BE2C (cell line): ENCODE data around the gene CLEC4C. TPM values are rescaled to one million over a fixed set of nuclear protein-coding genes. Genes with fewer than 3 reads are reported as not detected.
"Not testable (repeated sequence)": the region's sequence is repeated elsewhere in the genome, so short reads cannot be mapped to it uniquely, and the experiment has no call there.

Source experiments
- DNase-seq: peaks from one replicate; pipeline ENCODE4 v3.0.0-alpha.2; 2020
- H3K27me3 ChIP-seq: fragments of 250-450 bp; sonication (Bioruptor Pico); 2 replicates; pipeline ENCODE4 v1.5.1; 2020; ENCODE audit warnings: mild to moderate bottlenecking
- H3K36me3 ChIP-seq: fragments of 250-450 bp; sonication (Bioruptor Pico); 2 replicates; pipeline ENCODE4 v1.5.1; 2020; ENCODE audit warnings: mild to moderate bottlenecking
- H3K4me1 ChIP-seq: fragments of 250-450 bp; sonication (Bioruptor Pico); 2 replicates; pipeline ENCODE4 v1.5.1; 2020
- H3K4me3 ChIP-seq: 2 replicates; pipeline ENCODE4 v1.5.1; 2011; ENCODE audit warnings: low read depth, low read length
- H3K9me3 ChIP-seq: fragments of 250-450 bp; sonication (Bioruptor Pico); 2 replicates; pipeline ENCODE4 v1.5.1; 2020
- polyA plus RNA-seq: library from polyadenylated mRNA; unstranded; fragments of >200 nt; gene quantifications from one replicate; pipeline ENCODE4 v1.2.1, GENCODE V29; 2012; ENCODE audit warnings: low read depth, missing spikeins; ENCODE audit not compliant: insufficient read length, insufficient read depth
- TF ChIP-seq, protein P1 (sequence below): IDR thresholded peaks from 2 replicates; pipeline ENCODE4 v1.5.1; 2012; ENCODE audit warnings: mild to moderate bottlenecking, low read depth, low read length

CLEC4C gene
- polyA plus RNA-seq, result not detected

DNA sequence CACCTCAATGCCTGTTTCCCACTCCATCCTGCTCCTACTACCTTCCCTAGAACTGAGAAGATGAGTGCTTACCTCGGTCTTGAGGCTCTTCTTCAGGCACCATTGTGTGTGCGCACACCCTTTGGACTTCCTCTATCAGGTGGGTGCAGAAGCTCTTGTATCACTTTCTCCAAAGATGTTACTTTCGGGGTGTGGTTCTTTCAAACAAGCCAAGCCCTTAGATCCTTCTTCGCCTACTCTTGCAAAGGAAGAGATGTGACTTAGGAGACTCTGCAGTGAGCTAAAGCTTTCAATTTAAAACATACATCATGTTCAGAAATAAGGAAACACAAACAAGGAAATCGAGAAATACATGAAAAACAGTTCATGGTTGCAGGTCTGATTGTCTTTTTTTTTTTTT is at the start of gene CLEC4C:
TSS of gene CLEC4C (minus strand) at position 130 of the 400 bp plus-strand sequence. CDS start at position 103, 27 bp downstream.
- no peak for DNase-seq
- H3K36me3 ChIP-seq, result no peaks in the 10 kb centered on the region
- TF ChIP-seq, protein P1, sequence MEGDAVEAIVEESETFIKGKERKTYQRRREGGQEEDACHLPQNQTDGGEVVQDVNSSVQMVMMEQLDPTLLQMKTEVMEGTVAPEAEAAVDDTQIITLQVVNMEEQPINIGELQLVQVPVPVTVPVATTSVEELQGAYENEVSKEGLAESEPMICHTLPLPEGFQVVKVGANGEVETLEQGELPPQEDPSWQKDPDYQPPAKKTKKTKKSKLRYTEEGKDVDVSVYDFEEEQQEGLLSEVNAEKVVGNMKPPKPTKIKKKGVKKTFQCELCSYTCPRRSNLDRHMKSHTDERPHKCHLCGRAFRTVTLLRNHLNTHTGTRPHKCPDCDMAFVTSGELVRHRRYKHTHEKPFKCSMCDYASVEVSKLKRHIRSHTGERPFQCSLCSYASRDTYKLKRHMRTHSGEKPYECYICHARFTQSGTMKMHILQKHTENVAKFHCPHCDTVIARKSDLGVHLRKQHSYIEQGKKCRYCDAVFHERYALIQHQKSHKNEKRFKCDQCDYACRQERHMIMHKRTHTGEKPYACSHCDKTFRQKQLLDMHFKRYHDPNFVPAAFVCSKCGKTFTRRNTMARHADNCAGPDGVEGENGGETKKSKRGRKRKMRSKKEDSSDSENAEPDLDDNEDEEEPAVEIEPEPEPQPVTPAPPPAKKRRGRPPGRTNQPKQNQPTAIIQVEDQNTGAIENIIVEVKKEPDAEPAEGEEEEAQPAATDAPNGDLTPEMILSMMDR, result no peak
- no peaks in the 10 kb centered on the region; the same call in 1 of the 2 replicates for H3K9me3 ChIP-seq
- no peak within 1 kb of the TSS for H3K4me3 ChIP-seq
- H3K4me1 ChIP-seq, result no peaks in the 10 kb centered on the region
- no peaks in the 10 kb centered on the region for H3K27me3 ChIP-seq

- H3K9me3 ChIP-seq, result no peaks in the 10 kb centered on the region
- H3K36me3 ChIP-seq, result no peaks in the 10 kb centered on the region
- no peak for DNase-seq
- no peaks in the 10 kb centered on the region for H3K4me1 ChIP-seq
- TF ChIP-seq, protein P1, result no peak
- peaks cover 5% of the 10 kb centered on the region for H3K27me3 ChIP-seq
- no peak overlapping the region for H3K4me3 ChIP-seq
Observed at GRCh38 chr12:7793211-7793610, 46.0 kb upstream of the CLEC4C start.

DNA sequence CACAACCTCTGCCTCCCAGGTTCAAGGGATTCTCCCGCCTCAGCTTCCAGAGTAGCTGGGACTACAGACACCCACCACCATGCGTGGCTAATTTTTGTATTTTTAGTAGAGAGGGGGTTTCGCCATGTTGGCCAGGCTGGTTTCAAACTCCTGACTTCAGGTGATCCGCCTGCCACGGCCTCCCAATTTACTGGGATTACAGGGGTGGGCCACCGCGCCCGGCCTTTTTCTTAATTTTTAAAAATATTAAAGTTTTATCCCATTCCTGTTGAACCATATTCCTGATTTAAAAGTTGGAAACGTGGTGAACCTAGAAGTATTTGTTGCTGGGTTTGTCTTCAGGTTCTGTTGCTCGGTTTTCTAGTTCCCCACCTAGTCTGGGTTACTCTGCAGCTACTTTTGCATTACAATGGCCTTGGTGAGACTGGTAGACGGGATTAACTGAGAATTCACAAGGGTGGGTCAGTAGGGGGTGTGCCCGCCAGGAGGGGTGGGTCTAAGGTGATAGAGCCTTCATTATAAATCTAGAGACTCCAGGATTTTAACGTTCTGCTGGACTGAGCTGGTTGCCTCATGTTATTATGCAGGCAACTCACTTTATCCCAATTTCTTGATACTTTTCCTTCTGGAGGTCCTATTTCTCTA is 41.8 kb upstream of the CLEC4C start, which contains the start of gene NANOG:
TSS of gene NANOG (plus strand) at position 519 of the 645 bp plus-strand sequence. CDS start 213 bp downstream, outside the sequence.
- DNase-seq, H3K4me3 ChIP-seq, H3K27me3 ChIP-seq, H3K9me3 ChIP-seq, H3K4me1 ChIP-seq, H3K36me3 ChIP-seq: not testable (repeated sequence)

GRCh38 chr12:7788294-7788660 is 41.1 kb upstream of the CLEC4C start:
- H3K36me3 ChIP-seq, result no peaks in the 10 kb centered on the region
- no peak overlapping the region for H3K4me3 ChIP-seq
- H3K9me3 ChIP-seq, result no peaks in the 10 kb centered on the region
- peaks cover 8% of the 10 kb centered on the region for H3K27me3 ChIP-seq
- TF ChIP-seq, protein P1, result no peak
- no peaks in the 10 kb centered on the region for H3K4me1 ChIP-seq
- DNase-seq, result no peak

DNA sequence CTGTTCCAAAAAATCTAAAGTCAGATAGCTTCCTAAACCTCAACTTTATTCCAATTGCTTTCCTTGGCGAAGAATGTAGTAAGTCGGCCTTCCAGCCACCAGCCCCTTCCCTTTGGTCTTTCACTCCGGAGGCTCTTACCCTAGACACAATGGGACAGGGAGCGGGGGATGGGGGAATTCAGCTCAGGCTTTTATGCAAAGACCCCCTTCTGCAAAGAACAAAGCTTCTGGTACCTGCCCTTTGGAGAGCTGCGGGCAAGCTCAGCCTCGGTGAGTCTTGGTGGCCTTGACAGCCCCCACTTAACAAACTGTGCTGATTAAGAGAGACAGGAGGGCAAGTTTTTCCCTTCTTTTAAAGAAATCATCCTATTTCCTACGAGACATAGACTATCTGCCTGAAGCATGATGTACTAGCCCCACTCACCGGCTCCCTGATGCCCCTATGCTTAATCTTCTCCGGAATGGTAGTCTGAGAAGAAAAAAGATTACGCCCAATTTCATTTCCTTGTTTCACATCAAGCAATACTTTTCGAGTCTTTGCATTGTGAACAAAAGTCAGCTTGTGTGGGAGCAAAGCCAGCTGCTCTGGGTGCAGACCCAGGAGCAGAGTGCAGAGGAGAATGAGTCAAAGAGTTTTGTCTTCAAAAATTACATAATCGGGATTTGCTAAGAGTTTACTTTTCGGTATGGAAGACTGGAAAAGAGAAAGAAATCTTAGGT is 40.6 kb upstream of the CLEC4C start:
- Histone ChIP-seq H3K9me3 (no peaks in the 10 kb centered on the region), H3K4me3 (no peak overlapping the region), H3K4me1 (no peaks in the 10 kb centered on the region), H3K36me3 (no peaks in the 10 kb centered on the region), H3K27me3 (peaks cover 8% of the 10 kb centered on the region)
- TF ChIP-seq, protein P1, result no peak
- no peak for DNase-seq

GRCh38 chr12:7784701-7785100 is 37.5 kb upstream of the CLEC4C start:
- Histone ChIP-seq H3K36me3 (no peaks in the 10 kb centered on the region), H3K4me3 (no peak overlapping the region), H3K27me3 (peaks cover 5% of the 10 kb centered on the region), H3K4me1 (no peaks in the 10 kb centered on the region), H3K9me3 (no peaks in the 10 kb centered on the region)
- TF ChIP-seq, protein P1, result no peak
- no peak for DNase-seq

- not testable (repeated sequence) for H3K27me3 ChIP-seq, H3K9me3 ChIP-seq, H3K36me3 ChIP-seq, DNase-seq, H3K4me1 ChIP-seq, H3K4me3 ChIP-seq
Observed at GRCh38 chr12:7783433-7783832, 36.3 kb upstream of the CLEC4C start.
